HG03103 (cell line): Measurements from ENCODE around the gene MYO9B.

Source experiments
- ATAC-seq: cut with Tn5 transposase; IDR thresholded peaks from one replicate; pipeline ENCODE4 v1.9.1; 2021; ENCODE audit warnings: low read depth; ENCODE audit not compliant: unreplicated experiment

MYO9B gene

DNA sequence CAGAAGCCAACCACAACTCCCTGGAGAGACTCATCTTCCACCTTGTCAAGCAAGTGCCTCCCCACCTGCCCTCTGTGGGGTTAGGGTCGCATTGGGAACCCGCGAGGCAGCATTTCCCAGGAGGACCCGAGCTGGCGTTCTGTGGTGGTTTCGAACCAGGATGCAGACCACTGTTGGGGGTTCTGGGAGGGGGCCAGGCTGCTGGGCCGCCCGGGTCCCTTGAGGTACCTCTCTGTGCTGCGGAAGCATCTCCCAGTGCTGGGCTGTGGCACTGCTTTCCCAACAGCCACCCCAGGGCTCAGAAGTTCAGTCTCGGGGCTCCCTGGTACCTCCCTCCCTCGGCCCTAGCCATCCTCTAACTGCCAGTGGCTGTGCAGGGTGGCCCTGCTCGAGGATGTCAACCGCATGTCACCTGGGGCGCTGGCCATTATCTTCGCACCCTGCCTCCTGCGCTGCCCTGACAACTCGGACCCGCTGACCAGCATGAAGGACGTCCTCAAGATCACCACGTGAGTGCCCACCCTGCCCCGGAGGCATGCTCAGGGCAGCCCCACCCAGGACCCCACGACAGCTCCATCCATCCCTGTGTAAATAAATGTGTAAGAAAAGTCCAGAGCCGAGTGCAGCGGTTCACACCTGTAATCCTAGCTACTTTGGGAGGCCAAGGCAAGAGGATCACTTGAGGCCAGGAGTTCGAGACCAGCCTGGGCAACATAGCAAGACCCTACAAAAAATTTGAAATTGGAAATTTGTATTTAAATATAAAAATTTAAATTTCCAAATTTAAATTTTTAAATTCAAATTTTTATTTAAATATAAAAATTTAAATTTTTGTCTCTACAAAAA is 131.4 kb downstream of the MYO9B start:
- no peak for ATAC-seq

DNA sequence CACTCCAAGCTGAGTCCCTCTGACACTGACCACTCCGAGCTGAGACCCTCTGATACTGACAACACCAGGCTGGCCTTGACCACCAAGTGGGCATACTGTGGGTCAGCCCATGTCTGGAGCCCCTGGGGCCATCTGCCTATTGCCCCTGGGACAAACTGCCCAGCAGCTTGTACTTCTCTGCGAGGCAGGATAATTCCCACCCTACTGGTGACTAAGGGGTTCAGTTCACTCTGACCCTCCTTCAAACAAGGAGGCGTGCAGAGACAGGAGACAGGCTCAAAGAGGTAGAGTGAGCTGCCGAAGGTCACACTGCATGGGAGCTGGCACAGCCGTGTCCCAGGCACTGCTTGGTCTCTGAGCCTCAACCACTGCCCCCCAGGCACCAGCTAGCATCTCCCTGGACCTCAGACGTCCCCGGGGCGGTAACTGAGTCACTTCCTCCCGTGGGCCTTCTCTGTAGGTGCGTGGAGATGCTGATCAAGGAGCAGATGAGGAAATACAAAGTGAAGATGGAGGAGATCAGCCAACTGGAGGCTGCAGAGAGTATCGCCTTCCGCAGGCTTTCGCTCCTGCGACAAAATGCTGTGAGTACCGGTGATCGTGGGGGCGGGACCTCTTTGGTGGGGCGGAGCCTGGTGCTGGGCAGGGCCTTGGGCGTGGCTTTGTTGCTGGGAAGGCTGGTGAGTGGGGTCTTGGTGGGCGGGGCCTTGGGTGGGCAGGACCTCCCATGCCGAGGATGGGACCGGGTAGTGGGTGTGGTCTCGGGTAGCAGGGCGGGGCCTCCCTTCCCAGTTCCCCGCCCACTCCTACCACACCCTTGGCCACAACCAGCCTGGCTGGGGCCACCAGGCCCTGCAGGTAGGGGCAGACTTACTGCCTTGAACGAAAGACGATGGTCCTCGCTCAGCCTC is 133.8 kb downstream of the MYO9B start:
- no peak for ATAC-seq

DNA sequence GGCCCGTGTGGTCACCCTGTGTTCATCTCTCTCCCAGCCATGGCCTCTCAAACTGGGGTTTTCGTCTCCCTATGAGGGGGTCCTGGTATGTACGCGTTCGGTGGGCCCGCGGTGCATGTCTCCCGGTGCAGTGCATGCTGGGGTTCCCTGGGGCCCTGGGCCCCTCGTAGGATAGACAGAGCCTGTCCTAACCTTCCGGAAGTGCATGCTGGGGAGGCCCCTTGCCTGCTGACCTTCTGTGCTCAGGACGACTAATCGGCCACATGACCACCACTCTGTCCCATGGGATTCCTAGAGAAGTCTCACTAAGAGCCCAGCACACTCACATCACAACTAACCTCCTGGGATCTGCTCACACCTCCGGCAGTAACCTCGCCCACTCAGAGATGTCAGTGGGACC is 134.7 kb downstream of the MYO9B start:
- ATAC-seq = no peak

DNA sequence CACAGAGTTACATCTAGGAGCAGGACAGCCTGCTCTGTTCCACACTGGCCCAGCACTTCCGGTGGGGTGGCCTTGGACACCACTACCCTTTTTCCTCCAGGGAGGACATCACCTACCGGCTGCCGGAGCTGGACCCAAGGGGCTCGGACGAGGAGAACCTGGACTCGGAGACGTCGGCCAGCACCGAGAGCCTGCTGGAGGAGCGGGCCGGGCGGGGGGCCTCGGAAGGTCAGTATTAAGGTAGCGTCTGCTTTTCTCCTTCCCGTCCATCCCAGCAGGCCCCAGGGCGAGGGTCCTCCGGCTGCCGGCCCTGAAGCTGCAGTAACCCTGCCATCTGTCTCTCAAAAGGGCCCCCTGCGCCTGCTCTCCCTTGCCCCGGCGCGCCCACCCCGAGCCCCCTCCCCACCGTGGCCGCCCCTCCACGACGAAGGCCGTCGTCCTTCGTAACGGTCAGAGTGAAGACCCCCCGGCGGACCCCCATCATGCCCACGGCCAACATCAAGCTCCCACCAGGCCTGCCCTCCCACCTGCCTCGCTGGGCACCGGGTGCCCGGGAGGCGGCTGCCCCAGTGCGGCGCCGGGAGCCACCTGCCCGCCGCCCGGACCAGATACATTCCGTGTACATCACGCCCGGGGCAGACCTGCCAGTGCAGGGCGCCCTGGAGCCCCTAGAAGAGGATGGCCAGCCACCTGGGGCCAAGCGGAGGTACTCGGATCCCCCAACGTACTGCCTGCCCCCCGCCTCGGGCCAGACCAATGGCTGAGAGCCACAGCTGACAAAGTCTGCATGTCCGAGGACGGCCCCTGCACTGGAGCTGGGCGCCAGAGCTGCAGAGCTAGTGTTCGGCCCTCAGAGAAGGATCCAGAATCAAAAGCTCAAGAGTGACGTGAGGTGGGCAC is 136.2 kb downstream of the MYO9B start:
- no peak for ATAC-seq

DNA sequence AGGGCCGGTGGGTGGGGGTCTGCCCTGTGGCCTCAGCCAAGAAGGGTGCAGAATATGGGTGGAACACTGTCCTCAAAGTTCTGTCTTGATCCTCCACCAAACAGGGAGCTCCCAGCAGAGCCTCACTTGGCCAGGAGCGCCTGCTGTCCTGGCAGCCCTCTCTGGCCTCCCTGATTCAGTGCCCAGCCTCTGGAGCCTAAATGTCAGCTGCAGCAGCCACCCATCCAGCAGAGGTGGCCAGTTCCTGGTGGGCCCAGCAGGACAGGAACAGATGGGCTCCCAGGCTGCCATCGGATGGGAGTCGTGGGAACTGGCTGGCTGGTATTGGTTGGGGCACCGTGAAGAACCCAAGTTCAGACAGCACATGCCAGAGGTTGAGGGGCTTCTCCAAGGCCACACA is 137.8 kb downstream of the MYO9B start:
- ATAC-seq = no peak

DNA sequence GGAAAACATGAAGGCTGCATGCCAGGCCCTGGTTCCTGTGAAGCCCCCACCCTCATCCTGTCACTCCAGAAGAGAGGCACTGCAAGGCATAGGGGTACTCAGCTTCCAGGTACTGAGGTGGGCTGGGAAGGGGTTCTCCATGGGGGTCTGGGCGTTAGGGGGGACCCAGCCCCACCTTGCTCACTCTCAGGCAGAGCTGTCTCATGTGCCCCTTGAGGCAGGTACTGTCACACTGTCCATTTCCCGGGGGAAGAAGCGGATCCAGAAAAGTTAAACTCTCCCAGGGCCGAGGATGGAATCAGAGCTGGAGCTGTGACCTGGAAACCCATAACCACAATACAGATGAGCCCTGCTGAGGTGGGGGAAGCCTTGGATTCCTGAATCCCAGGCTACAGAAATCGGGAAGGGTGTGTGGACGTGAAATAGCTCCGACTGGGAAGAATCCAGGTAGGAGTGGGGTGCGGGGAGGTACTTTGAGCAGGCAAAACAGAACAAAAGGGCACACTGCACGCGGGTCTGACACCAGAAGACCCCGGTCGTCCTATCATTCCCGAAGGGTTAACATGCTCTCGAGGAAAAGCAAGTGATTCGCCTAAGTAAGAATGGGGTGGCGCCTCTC is 139.0 kb downstream of the MYO9B start:
- no peak for ATAC-seq

DNA sequence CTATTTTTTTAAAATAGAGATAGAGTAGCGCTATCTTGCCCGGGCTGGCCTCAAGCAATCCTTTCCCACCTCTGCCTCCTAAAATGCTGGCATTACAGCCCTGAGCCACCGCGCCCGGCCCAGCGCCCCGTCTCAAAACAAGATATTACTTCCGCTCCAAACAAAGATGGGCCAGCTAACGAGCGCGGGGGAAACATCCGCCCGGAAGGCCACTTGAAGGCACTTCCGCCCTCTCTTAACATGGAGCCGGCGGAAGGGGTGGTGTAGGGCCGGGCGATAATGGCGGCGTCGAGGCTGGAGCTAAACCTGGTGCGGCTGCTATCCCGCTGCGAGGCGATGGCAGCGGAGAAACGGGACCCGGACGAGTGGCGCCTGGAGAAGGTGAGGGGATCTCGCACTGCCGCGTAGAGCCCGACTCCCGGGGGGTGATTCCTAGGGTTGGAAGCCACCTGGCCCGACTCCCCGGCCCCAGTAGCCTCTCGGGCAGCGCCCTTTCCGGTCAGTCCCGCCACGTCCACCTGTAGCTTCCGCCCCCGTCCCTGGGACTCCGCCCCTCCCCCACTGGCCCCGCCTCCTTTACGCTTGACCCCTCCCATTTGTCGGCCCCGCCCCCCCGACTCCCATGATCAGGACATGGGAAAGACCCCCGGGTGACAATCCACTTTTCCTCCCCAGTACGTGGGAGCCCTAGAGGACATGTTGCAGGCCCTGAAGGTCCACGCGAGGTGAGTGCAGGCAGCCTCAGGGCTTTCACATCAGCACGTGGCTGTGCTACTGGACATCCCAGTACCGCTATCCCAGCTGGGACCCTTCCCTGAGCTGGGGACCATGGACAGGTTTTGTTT is 139.8 kb downstream of the MYO9B start, which contains the start of gene USE1:
Gene USE1 (plus strand): TSS at position 231 of the 845 bp plus-strand sequence. CDS start 49 bp downstream, at position 280.
- ATAC-seq = no peak

DNA sequence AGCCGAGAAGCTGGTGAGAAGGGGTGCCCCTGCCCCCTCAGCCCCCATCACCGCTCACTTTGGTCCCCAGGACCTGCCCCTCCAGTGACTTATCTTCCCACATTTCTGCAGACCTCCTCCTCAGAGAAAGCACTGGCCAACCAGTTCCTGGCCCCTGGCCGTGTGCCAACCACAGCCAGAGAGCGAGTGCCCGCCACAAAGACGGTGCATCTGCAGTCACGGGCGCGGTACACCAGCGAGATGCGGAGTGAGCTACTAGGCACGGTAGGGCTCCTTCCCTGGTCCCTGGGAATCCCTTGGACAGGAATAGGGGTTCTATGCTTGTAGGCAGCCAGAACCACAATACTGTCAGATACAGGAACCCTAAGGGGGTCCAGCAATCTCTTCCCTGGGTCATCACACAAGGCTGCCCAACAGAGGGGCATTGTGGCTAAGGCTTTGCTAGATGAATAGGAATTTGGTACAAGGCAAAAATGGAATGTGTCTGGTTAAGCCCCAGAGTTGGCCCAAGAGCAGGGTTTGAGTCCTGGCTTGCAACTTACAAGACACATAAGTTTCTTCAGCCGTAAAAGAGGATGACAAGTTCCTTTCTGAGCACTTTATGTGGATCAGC is 140.6 kb downstream of the MYO9B start:
- no peak for ATAC-seq

DNA sequence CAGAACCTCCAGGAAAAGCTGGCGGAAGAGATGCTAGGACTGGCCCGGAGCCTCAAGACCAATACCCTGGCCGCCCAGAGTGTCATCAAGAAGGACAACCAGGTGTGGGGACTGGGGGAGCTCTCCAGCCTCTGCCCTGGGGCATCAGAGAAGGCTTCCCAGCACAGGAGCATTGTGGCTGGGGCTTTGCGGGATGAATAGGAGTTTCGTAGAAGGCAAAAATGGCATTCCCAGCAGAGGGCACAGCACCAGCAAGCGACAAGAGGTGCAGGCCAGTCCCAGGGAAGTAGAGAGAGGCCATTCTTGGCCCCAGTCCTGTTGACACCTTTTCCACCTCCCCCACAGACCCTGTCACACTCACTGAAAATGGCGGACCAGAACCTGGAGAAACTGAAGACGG is 143.7 kb downstream of the MYO9B start:
- no peak for ATAC-seq

DNA sequence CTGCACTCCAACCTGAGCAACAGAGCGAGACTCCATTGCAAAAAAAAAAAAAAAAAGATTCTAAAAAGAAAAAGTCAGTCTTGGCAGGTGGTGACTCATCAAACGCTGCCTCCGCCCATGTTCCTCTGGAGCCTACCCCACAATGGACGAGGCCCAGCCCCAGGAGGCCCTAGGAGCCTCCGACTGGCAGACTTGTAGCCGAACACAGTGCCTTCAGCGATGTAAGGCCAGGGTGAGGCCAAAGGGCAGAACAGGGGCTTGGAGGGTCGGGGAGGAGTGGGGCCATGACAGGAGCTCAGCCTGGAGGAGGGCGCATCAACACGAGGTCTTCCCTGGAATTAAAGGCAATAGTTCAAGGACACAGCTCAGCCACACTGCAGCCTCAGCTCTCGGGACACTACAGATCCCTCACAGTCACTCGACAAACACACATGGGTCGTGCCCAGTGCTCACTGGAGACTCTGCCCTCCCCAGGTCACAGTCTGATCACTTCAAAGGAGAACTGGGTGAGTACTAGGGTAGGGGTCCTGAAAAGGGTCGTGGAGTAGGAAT is 144.7 kb downstream of the MYO9B start:
- ATAC-seq = no peak

DNA sequence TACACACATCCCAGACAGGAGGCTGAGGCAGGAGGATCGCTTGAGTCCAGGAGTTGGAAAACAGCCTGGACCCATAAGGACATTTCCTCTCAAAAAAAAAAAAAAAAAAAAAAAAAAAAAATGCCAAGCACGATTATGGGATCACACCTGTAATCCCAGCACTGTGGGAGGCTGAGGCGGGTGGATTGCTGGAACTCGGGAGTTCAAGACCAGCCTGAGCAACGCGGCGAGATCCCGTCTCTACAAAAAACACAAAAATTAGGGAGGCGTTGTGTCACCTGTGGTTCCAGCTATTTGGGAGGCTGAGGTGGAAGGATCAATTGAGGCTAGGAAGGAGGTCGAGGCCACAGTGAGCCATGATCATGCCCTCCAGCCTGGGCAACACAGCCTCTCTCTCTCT is 149.5 kb downstream of the MYO9B start:
- ATAC-seq = no peak

DNA sequence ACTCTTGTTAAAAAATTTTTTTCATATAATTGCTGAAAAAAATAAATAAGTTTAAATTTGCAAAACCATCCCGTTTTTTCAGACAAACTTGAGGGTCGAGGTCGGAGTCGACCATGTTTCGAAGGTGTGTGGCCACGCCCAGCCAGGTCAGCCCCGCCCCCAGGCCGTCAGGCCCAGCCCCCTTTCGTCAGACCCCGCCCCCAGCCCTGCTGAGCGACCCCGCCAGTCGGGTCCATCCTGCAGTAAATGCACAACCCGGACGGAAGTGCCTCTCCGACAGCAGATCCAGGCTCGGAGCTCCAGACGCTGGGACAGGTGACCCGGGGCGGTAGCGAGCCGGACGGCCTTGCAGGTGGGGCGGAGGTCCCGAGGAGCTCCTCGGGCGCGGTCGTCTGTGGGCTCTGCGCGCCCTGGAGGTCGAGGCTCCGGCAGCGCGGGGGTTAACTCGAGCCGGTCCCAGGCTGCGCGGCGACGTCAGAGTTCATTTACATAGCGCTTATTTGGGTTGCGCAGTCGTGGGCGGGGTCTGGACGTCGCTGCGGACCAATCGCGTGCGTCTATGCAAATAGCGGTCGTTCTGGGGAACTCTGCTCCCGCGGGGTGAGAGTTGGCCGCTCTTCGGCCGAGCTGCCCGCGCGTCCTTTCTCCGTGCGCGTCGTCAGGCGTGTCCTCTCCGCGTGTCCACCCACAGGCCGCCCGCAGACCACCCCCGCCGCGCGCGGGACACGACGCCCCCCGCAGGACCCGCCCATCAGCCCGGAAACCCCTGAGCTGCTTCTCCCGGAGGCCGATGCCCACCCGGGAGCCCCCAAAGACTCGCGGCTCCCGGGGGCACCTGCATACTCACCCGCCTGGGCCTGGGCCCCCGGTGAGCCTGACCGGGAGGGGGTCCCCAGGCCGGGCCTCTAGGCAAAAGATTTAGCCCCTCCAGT is 150.7 kb downstream of the MYO9B start, which contains the start of gene OCEL1:
Gene OCEL1 (plus strand): TSS at position 225 of the 932 bp plus-strand sequence. CDS start 22 bp downstream, at position 247.
- ATAC-seq = peak; percentile 85

DNA sequence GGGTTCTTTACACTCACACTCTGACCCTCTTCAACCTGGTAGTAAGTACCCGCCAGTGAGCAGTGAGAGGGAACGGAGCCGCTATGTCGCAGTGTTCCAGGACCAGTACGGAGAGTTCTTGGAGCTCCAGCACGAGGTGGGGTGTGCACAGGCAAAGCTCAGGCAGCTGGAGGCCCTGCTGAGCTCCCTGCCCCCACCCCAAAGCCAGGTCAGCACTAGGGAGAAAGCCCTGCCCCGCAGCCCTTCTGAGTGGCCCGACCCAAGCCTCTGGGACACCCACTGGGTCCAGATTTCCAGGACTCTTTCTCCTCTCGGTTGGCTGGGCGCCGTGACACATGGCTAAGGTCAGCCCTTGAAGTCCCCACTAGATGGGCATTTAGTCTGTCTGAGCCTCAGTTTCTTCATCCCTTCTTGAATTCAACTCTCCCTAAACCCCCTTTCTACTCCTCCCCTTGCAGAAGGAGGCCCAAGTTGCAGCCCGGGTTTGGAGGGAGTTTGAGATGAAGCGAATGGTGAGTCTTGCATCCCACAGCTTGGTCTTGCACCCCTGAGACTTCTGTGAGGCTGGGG is 152.3 kb downstream of the MYO9B start:
- ATAC-seq = no peak

DNA sequence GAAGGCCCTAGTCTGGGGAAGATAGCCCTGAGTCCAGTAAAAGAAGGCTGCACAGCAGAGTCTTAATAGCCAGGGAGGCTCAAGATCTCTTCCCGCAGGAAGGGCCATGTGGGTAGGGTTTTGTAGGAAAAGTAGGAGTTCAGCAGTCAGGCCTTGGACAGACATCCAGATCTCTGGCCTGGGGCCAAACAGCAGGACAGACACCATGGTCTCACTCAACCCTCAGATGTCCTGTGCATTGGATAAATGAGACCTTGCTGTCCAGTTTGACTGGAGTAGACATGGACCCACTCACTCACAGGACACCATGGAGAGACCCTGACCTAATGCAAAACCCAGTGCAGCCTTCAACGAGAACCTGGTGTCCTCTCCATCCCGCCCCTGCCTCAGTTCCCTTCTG is 154.3 kb downstream of the MYO9B start:
- no peak for ATAC-seq

DNA sequence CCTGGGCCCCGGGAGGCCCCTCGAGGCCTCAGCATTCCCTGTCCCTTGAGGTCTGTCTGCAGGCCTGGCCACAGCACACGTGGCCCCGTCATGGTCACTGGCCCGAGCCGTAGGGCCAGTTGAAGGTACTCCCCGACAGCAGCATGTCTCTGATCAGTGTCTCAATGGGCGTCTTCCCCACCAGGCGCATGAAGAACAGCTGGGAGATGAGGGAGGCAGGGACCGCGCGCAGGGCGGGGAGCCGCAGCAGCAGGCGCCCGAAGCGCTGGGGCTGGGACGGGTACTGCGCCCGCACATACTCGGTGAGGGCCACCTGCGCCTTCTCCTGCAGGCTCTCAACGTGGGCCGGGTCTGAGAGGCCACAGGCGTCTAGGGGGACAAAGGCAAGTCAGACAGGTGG is 156.7 kb downstream of the MYO9B start:
- no peak for ATAC-seq

DNA sequence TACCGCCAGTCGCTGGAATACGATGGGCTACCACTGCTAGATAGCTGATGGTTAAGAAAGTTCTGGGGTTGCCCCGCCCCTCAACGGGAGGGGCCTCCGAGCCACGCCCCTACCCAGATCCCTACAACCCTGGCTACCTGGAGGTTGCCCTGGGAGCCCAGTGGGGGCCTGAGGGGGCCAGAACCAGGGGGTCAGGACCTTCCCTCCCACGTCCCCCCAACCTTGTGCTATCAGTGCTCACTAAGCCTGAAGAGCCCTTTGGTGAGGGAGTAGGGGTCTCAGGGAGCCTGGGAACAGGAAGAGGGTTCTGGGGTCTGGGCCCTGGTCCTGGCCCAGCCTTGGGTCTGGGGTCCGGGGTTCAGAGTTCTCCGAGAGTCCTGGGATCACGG is 159.3 kb downstream of the MYO9B start:
- no peak for ATAC-seq
